Memory B cell (primary cell): Measurements from ENCODE around the gene DLG1.
"Not testable (repeated sequence)": the region's sequence is repeated elsewhere in the genome, so short reads cannot be mapped to it uniquely, and the experiment has no call there.

Experiments
- ATAC-seq: fragments of 150-1000 bp; cut with Tn5 transposase; 2 replicates; pipeline ENCODE4 v1.10.0; 2021; ENCODE audit warnings: low read depth, mild to moderate bottlenecking, moderate library complexity
- DNase-seq, 2 donors: peaks; one replicate each; pipeline ENCODE4 v3.0.0; 2022; ENCODE audit warnings: low spot score in 2 of 2
- H3K27ac Mint-ChIP-seq: one replicate; pipeline ENCODE4 v1.8.0; 2022; ENCODE audit warnings: mild to moderate bottlenecking, moderate library complexity, mixed read lengths
- H3K27me3 Mint-ChIP-seq: one replicate; pipeline ENCODE4 v1.8.0; 2022; ENCODE audit warnings: mixed read lengths
- H3K36me3 Mint-ChIP-seq: one replicate; pipeline ENCODE4 v1.8.0; 2022; ENCODE audit warnings: mild to moderate bottlenecking, mixed read lengths
- H3K4me1 Mint-ChIP-seq: one replicate; pipeline ENCODE4 v1.8.0; 2022; ENCODE audit warnings: mixed read lengths
- H3K4me3 Mint-ChIP-seq: one replicate; pipeline ENCODE4 v1.8.0; 2022; ENCODE audit warnings: mild to moderate bottlenecking, moderate library complexity, mixed read lengths
- H3K9me3 Mint-ChIP-seq: one replicate; pipeline ENCODE4 v1.8.0; 2022; ENCODE audit warnings: mixed read lengths

The DLG1 gene

GRCh38 chr3:197289726-197290125, 8.7 kb downstream of the DLG1 start:
- ATAC-seq (no peak), DNase-seq (no peak)
- H3K9me3 Mint-ChIP-seq = no peaks in the 10 kb centered on the region
- H3K36me3 Mint-ChIP-seq = peaks cover 26% of the 10 kb centered on the region
- peaks cover 16% of the 10 kb centered on the region for H3K4me1 Mint-ChIP-seq
- H3K4me3 Mint-ChIP-seq = no peak overlapping the region
- no peaks in the 10 kb centered on the region for H3K27me3 Mint-ChIP-seq
- no peak overlapping the region for H3K27ac Mint-ChIP-seq

GRCh38 chr3:197286678-197287077, 11.7 kb downstream of the DLG1 start:
- ATAC-seq (no peak), DNase-seq (no peak)
- Mint-ChIP-seq H3K4me1 (peaks cover 11% of the 10 kb centered on the region), H3K9me3 (no peaks in the 10 kb centered on the region), H3K36me3 (peaks cover 23% of the 10 kb centered on the region), H3K27ac (no peak overlapping the region), H3K27me3 (no peaks in the 10 kb centered on the region), H3K4me3 (no peak overlapping the region)

GRCh38 chr3:197285557-197285956, 12.9 kb downstream of the DLG1 start:
- Mint-ChIP-seq H3K27me3 (no peaks in the 10 kb centered on the region), H3K27ac (no peak overlapping the region), H3K4me1 (peaks cover 6% of the 10 kb centered on the region), H3K9me3 (no peaks in the 10 kb centered on the region), H3K4me3 (no peak overlapping the region), H3K36me3 (peaks cover 24% of the 10 kb centered on the region)
- DNase-seq = no peak
- no peak for ATAC-seq

- Mint-ChIP-seq H3K4me1 (peaks cover 6% of the 10 kb centered on the region), H3K27me3 (no peaks in the 10 kb centered on the region), H3K4me3 (no peak overlapping the region), H3K9me3 (no peaks in the 10 kb centered on the region), H3K36me3 (peaks cover 21% of the 10 kb centered on the region), H3K27ac (no peak overlapping the region)
- DNase-seq (no peak), ATAC-seq (no peak)
These were observed 15.4 kb downstream of the DLG1 start for GRCh38 chr3:197283045-197283444.

- no peak for DNase-seq
- Mint-ChIP-seq H3K27me3 (no peaks in the 10 kb centered on the region), H3K9me3 (no peaks in the 10 kb centered on the region), H3K36me3 (peaks cover 23% of the 10 kb centered on the region), H3K4me3 (no peak overlapping the region), H3K4me1 (peaks cover 6% of the 10 kb centered on the region), H3K27ac (no peak overlapping the region)
- no peak for ATAC-seq
These were observed 16.6 kb downstream of the DLG1 start for GRCh38 chr3:197281849-197282248.

- Mint-ChIP-seq H3K36me3 (peaks cover 20% of the 10 kb centered on the region), H3K4me3 (no peak overlapping the region)
These were observed 18.3 kb downstream of the DLG1 start for GRCh38 chr3:197280156-197280555.

GRCh38 chr3:197278933-197279332, 19.5 kb downstream of the DLG1 start:
- H3K4me3 Mint-ChIP-seq = no peak overlapping the region
- H3K27me3 Mint-ChIP-seq = no peaks in the 10 kb centered on the region
- ATAC-seq = no peak
- H3K27ac Mint-ChIP-seq = peak overlapping the region; percentile 59
- H3K9me3 Mint-ChIP-seq = no peaks in the 10 kb centered on the region
- H3K4me1 Mint-ChIP-seq = peaks cover 16% of the 10 kb centered on the region
- H3K36me3 Mint-ChIP-seq = peaks cover 24% of the 10 kb centered on the region
- DNase-seq = no peak

More at GRCh38 chr3:197280156-197280555, 18.3 kb downstream of the DLG1 start:
- DNase-seq = no peak
- Mint-ChIP-seq H3K4me1 (peaks cover 10% of the 10 kb centered on the region), H3K9me3 (no peaks in the 10 kb centered on the region), H3K27ac (peak overlapping the region; percentile 31), H3K27me3 (no peaks in the 10 kb centered on the region)
- no peak for ATAC-seq

- not testable (repeated sequence) for DNase-seq, H3K27me3 Mint-ChIP-seq, H3K9me3 Mint-ChIP-seq, H3K4me3 Mint-ChIP-seq, ATAC-seq, H3K27ac Mint-ChIP-seq
- Mint-ChIP-seq H3K36me3 (peaks cover 24% of the 10 kb centered on the region), H3K4me1 (peaks cover 20% of the 10 kb centered on the region)
These were observed 21.6 kb downstream of the DLG1 start for GRCh38 chr3:197276808-197277207.

GRCh38 chr3:197270558-197271317, 27.7 kb downstream of the DLG1 start:
- no peak overlapping the region for H3K27ac Mint-ChIP-seq
- no peak overlapping the region for H3K4me3 Mint-ChIP-seq
- no peaks in the 10 kb centered on the region for H3K9me3 Mint-ChIP-seq
- H3K4me1 Mint-ChIP-seq = peaks cover 29% of the 10 kb centered on the region
- H3K36me3 Mint-ChIP-seq = peaks cover 24% of the 10 kb centered on the region
- DNase-seq (no peak), ATAC-seq (no peak)
- H3K27me3 Mint-ChIP-seq = no peaks in the 10 kb centered on the region

- no peak for DNase-seq
- no peaks in the 10 kb centered on the region for H3K27me3 Mint-ChIP-seq
- peaks cover 21% of the 10 kb centered on the region for H3K36me3 Mint-ChIP-seq
- ATAC-seq = no peak
- H3K27ac Mint-ChIP-seq = no peak overlapping the region
- H3K4me1 Mint-ChIP-seq = peaks cover 22% of the 10 kb centered on the region
- no peaks in the 10 kb centered on the region for H3K9me3 Mint-ChIP-seq
- H3K4me3 Mint-ChIP-seq = no peak overlapping the region
These were observed 29.4 kb downstream of the DLG1 start for GRCh38 chr3:197269024-197269423.

- no peak overlapping the region for H3K27ac Mint-ChIP-seq
- H3K4me3 Mint-ChIP-seq = no peak overlapping the region
- peaks cover 20% of the 10 kb centered on the region for H3K4me1 Mint-ChIP-seq
- no peaks in the 10 kb centered on the region for H3K9me3 Mint-ChIP-seq
- no peak for ATAC-seq
- peaks cover 19% of the 10 kb centered on the region for H3K36me3 Mint-ChIP-seq
- H3K27me3 Mint-ChIP-seq = no peaks in the 10 kb centered on the region
- no peak for DNase-seq
These were observed 30.1 kb downstream of the DLG1 start for GRCh38 chr3:197268294-197268693.

GRCh38 chr3:197266331-197266730, 32.1 kb downstream of the DLG1 start:
- Mint-ChIP-seq H3K4me1 (peaks cover 18% of the 10 kb centered on the region), H3K9me3 (no peaks in the 10 kb centered on the region), H3K4me3 (no peak overlapping the region), H3K36me3 (peaks cover 19% of the 10 kb centered on the region), H3K27me3 (no peaks in the 10 kb centered on the region), H3K27ac (no peak overlapping the region)
- ATAC-seq (no peak), DNase-seq (no peak)

GRCh38 chr3:197262709-197263108, 35.7 kb downstream of the DLG1 start:
- Mint-ChIP-seq H3K27me3 (no peaks in the 10 kb centered on the region), H3K4me1 (peaks cover 15% of the 10 kb centered on the region), H3K4me3 (no peak overlapping the region), H3K27ac (no peak overlapping the region), H3K36me3 (peaks cover 11% of the 10 kb centered on the region), H3K9me3 (no peaks in the 10 kb centered on the region)
- DNase-seq = no peak
- no peak for ATAC-seq

GRCh38 chr3:197261164-197261509, 37.3 kb downstream of the DLG1 start:
- peaks cover 6% of the 10 kb centered on the region for H3K36me3 Mint-ChIP-seq
- no peaks in the 10 kb centered on the region for H3K27me3 Mint-ChIP-seq
- DNase-seq (no peak), ATAC-seq (no peak)
- H3K4me3 Mint-ChIP-seq = no peak overlapping the region
- H3K4me1 Mint-ChIP-seq = peaks cover 12% of the 10 kb centered on the region
- H3K27ac Mint-ChIP-seq = no peak overlapping the region
- no peaks in the 10 kb centered on the region for H3K9me3 Mint-ChIP-seq

GRCh38 chr3:197260491-197261163, 37.8 kb downstream of the DLG1 start:
- Mint-ChIP-seq H3K27ac (no peak overlapping the region), H3K36me3 (peaks cover 4% of the 10 kb centered on the region), H3K4me3 (no peak overlapping the region), H3K9me3 (no peaks in the 10 kb centered on the region), H3K27me3 (no peaks in the 10 kb centered on the region), H3K4me1 (peaks cover 12% of the 10 kb centered on the region)
- DNase-seq (no peak), ATAC-seq (no peak)
